IPS-20b (cell line): ENCODE measurements around the gene LTO1.
"Not testable (repeated sequence)": the region's sequence is repeated elsewhere in the genome, so short reads cannot be mapped to it uniquely, and the experiment has no call there.

Experiments used
- H3K27ac ChIP-seq: one replicate; pipeline ENCODE4 v1.5.1; 2013; ENCODE audit warnings: low read length
- H3K27me3 ChIP-seq: 2 replicates; pipeline ENCODE4 v1.6.1; 2013; ENCODE audit warnings: mild to moderate bottlenecking, low read length, inconsistent platforms; ENCODE audit not compliant: insufficient read depth
- H3K36me3 ChIP-seq: 2 replicates; pipeline ENCODE4 v1.6.1; 2013; ENCODE audit warnings: low read depth, mild to moderate bottlenecking, inconsistent platforms, low read length, moderate library complexity; ENCODE audit not compliant: insufficient read depth
- H3K4me1 ChIP-seq: 2 replicates; pipeline ENCODE4 v1.6.1; 2013; ENCODE audit warnings: mild to moderate bottlenecking, control low read depth, inconsistent platforms, low read length, moderate library complexity; ENCODE audit not compliant: insufficient read depth
- H3K4me3 ChIP-seq: 2 replicates; pipeline ENCODE4 v1.5.1; 2013; ENCODE audit warnings: mild to moderate bottlenecking, low read length, inconsistent platforms
- H3K9ac ChIP-seq: 2 replicates; pipeline ENCODE4 v1.6.1; 2013; ENCODE audit warnings: low read depth, mild to moderate bottlenecking, inconsistent platforms, low read length, moderate library complexity
- H3K9me3 ChIP-seq: 2 replicates; pipeline ENCODE4 v1.6.1; 2013; ENCODE audit warnings: mild to moderate bottlenecking, low read depth, low read length, inconsistent platforms; ENCODE audit not compliant: insufficient read depth

LTO1 gene

GRCh38 chr11:69687969-69688771, 13.0 kb upstream of the LTO1 start:
- not testable (repeated sequence) for H3K27ac ChIP-seq, H3K9ac ChIP-seq, H3K4me1 ChIP-seq, H3K4me3 ChIP-seq, H3K9me3 ChIP-seq, H3K36me3 ChIP-seq
- peaks cover 13% of the 10 kb centered on the region for H3K27me3 ChIP-seq

- H3K9me3 ChIP-seq, result no peaks in the 10 kb centered on the region
- no peak overlapping the region for H3K4me3 ChIP-seq
- H3K36me3 ChIP-seq, result no peaks in the 10 kb centered on the region
- no peaks in the 10 kb centered on the region for H3K4me1 ChIP-seq
- H3K27me3 ChIP-seq, result peaks cover 13% of the 10 kb centered on the region
- H3K9ac ChIP-seq, result no peak overlapping the region
- no peak overlapping the region for H3K27ac ChIP-seq
Observed at GRCh38 chr11:69686856-69687255, 11.7 kb upstream of the LTO1 start.

- Histone ChIP-seq H3K9me3 (no peaks in the 10 kb centered on the region), H3K27ac (no peak overlapping the region), H3K9ac (no peak overlapping the region), H3K36me3 (no peaks in the 10 kb centered on the region), H3K4me1 (no peaks in the 10 kb centered on the region), H3K4me3 (no peak overlapping the region), H3K27me3 (peaks cover 13% of the 10 kb centered on the region)
Observed at GRCh38 chr11:69686452-69686851, 11.3 kb upstream of the LTO1 start.

GRCh38 chr11:69685348-69685747, 10.2 kb upstream of the LTO1 start:
- Histone ChIP-seq H3K9ac (no peak overlapping the region), H3K27me3 (peaks cover 13% of the 10 kb centered on the region), H3K4me1 (no peaks in the 10 kb centered on the region), H3K36me3 (no peaks in the 10 kb centered on the region), H3K4me3 (peak overlapping the region; percentile 49; the same call in 1 of the 2 replicates), H3K27ac (no peak overlapping the region), H3K9me3 (no peaks in the 10 kb centered on the region)

- Histone ChIP-seq H3K9ac (no peak overlapping the region), H3K36me3 (no peaks in the 10 kb centered on the region), H3K27me3 (peaks cover 13% of the 10 kb centered on the region), H3K27ac (no peak overlapping the region), H3K9me3 (no peaks in the 10 kb centered on the region), H3K4me3 (no peak overlapping the region), H3K4me1 (no peaks in the 10 kb centered on the region)
Observed at GRCh38 chr11:69684651-69685050, 9.5 kb upstream of the LTO1 start.

- Histone ChIP-seq H3K4me3 (no peak overlapping the region), H3K9me3 (no peaks in the 10 kb centered on the region), H3K9ac (no peak overlapping the region), H3K27ac (no peak overlapping the region), H3K4me1 (no peaks in the 10 kb centered on the region), H3K27me3 (peaks cover 13% of the 10 kb centered on the region), H3K36me3 (no peaks in the 10 kb centered on the region)
Observed at GRCh38 chr11:69683764-69684333, 8.7 kb upstream of the LTO1 start.

- peaks cover 13% of the 10 kb centered on the region for H3K27me3 ChIP-seq
- H3K4me1 ChIP-seq, result no peaks in the 10 kb centered on the region
- no peak overlapping the region for H3K4me3 ChIP-seq
- H3K36me3 ChIP-seq, result no peaks in the 10 kb centered on the region
- H3K27ac ChIP-seq, result no peak overlapping the region
- H3K9ac ChIP-seq, result no peak overlapping the region
- no peaks in the 10 kb centered on the region for H3K9me3 ChIP-seq
Observed at GRCh38 chr11:69682681-69683326, 7.7 kb upstream of the LTO1 start.

- Histone ChIP-seq H3K9ac (no peak overlapping the region), H3K4me3 (no peak overlapping the region), H3K9me3 (no peaks in the 10 kb centered on the region), H3K36me3 (no peaks in the 10 kb centered on the region), H3K27me3 (peaks cover 13% of the 10 kb centered on the region), H3K27ac (no peak overlapping the region), H3K4me1 (no peaks in the 10 kb centered on the region)
Observed at GRCh38 chr11:69682221-69682620, 7.1 kb upstream of the LTO1 start.

- Histone ChIP-seq H3K4me3 (no peak overlapping the region), H3K9me3 (no peaks in the 10 kb centered on the region), H3K9ac (no peak overlapping the region), H3K36me3 (no peaks in the 10 kb centered on the region), H3K27ac (no peak overlapping the region), H3K27me3 (peaks cover 12% of the 10 kb centered on the region), H3K4me1 (no peaks in the 10 kb centered on the region)
Observed at GRCh38 chr11:69680688-69681087, 5.5 kb upstream of the LTO1 start.

GRCh38 chr11:69677749-69678148, 2.6 kb upstream of the LTO1 start:
- peaks cover 6% of the 10 kb centered on the region for H3K36me3 ChIP-seq
- no peak overlapping the region for H3K9ac ChIP-seq
- no peaks in the 10 kb centered on the region for H3K9me3 ChIP-seq
- no peak overlapping the region for H3K27ac ChIP-seq
- no peaks in the 10 kb centered on the region for H3K27me3 ChIP-seq
- peaks cover 4% of the 10 kb centered on the region for H3K4me1 ChIP-seq
- H3K4me3 ChIP-seq, result no peak overlapping the region

GRCh38 chr11:69674267-69674885, 777 bp downstream of the LTO1 start:
- Histone ChIP-seq H3K27me3 (no peaks in the 10 kb centered on the region), H3K4me1 (peaks cover 4% of the 10 kb centered on the region), H3K9me3 (no peaks in the 10 kb centered on the region), H3K9ac (peak overlapping the region; percentile 79), H3K27ac (no peak overlapping the region), H3K36me3 (peaks cover 29% of the 10 kb centered on the region), H3K4me3 (peak overlapping the region; percentile 91)
